HG03521 (cell line): ENCODE measurements around the gene MTFMT.
A peak's percentile ranks its signal among the peaks of the same experiment; 100 is the strongest.
"Not testable (repeated sequence)": the region's sequence is repeated elsewhere in the genome, so short reads cannot be mapped to it uniquely, and the experiment has no call there.

Source experiments
- ATAC-seq: cut with Tn5 transposase; IDR thresholded peaks from one replicate; pipeline ENCODE4 v1.9.1; 2021; ENCODE audit warnings: mild to moderate bottlenecking, moderate library complexity; ENCODE audit not compliant: unreplicated experiment

Gene MTFMT

GRCh38 chr15:65060641-65061397 is 31.4 kb upstream of the MTFMT start:
- no peak for ATAC-seq

DNA sequence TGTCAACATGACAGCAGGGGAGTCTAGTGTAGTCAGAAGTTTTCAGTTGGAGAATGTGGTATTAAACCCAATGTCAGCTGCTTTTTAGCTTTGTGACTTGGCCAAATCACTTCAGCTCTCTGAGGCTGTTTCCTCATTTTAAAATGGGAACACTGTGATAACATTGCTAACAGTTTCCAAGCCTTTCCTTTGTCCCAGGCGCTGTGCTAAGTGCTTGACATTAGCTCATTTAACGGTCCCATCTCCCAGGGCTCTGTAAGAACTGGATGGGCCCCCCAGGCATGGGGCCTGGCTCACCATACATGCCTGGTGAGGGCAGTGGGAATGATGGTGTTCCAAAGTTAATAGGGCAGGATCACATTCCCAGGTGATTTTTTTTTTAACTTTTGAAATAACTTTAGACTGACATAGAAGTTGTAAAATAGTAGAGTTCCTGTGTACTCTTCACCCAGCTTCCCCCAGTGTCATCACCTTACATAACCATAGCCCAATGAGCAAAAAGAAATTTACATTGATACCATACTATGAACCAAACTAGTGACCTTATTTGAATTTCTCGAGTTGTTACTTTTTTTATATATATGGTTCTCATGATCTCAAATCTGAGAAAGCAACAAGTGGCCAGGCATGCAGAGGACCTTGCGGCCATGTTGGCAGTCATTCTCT is 30.6 kb upstream of the MTFMT start:
- ATAC-seq, result no peak

DNA sequence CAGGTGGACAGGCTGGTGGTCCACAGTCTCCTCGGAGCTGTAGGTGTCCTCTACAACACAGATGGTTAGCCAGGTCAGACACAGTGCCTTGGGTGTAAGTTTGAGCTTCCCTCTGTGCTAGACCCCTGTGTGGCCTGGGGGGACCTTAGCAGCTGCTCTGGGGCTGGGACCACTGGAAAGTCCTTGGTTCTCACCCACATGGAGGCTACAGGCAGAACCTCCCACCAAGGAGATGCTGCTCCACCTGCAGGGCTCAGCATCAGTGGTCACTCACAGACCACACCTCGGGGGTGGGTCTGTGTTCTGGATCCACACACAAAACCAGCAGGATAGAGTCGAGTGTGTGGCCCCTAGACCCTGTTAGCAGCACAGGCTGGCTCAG is 29.9 kb upstream of the MTFMT start:
- ATAC-seq, result no peak

DNA sequence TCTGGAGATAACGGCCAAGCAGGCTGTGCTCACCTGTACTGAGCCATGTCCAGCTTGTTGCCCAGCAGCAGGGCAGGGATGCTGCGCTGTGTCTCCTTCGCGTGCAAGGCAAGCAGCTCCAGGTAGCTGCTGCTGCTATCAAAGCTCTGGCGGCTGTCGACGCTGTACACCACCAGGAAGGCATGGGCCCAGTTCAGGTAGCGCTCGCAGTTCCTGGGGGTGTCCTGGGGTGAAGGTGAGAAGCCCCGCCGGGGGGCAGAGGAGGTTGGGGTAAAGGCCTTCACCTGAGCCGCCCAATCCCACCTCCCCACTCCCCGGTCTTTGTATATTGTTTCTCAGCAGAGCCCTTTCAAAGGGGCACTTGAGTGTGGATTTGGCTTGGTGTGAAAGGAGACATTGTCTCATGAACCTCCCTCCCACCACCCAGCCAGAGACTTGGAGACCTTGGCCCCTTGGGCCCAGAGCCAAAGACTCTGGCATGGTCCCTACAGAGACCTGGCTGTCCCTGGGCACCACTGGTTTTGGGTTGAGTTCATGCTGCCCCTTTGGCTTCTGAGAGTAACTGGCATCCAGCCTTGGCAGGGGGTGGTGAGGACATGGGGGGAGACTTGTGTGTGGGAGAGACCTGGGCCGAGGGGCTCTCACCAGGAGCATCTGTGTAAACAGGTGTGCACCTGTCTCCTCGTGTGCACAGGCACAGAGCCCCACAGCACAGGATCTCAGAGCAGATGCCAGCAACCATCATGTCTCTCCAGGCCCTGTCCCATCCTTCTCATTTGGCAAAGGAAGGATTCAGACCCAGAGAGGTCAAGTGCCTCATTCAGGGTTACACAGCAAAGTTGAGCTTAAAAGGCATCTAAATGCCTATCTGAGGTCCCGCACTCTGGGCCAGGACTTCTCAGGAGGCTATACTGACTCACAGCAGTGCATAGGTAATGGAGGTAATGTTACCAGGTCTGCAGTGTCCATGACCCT is 29.2 kb upstream of the MTFMT start:
- ATAC-seq, result no peak

DNA sequence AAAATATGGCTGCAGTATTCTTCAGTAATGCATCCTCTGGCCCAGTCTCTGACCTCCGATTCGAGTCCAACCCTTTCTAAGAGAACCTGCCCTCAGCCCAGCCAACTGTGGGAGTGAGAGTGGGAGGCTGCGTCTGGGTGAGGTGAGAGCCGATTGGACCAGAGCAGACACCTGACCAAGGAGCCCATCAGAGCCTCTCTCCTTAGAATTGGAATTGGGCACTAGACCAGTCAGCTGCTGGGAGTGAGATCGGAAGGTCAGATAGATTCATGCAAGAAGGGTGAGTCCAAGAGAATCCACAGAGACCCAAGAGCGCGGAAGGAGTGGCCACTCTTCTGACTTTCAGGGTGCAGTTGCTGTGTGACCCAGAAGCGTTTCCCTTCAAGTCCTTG is 28.1 kb upstream of the MTFMT start:
- ATAC-seq, result no peak

DNA sequence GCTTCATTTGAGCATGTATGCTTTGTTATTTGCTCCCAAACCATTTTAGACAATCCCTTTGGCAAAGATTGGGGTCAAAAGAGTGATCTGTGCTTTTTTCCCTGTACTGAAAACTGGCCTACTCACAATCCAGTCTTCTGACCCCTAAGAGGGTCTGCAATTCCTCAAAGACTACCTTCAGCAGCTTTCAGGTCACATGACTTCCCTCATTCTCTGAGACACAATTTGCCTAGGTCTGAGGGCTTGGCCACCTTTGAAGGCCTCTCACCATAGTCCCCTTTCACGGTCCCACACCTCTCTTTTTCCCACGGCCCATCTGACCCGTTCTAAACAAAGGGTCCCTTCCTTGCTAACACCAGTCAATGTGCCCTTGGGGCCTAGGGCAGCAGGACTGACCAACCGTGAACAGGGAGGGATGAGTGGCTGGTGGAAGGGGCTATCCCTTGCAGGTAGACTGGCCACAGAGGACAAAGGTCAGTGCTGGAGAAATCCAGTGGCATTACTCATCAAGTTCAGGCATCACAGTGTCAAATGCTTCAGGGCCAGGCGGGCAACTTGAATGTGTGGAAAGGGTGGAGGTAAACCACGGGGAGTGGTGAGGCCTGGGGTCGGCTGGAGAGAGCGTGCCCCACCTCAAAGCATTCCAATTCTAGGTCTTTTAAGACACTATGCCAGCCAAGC is 27.6 kb upstream of the MTFMT start:
- ATAC-seq, result no peak

- ATAC-seq, result no peak
These were observed 26.7 kb upstream of the MTFMT start for GRCh38 chr15:65056106-65056505.

- ATAC-seq, result no peak
These were observed 25.9 kb upstream of the MTFMT start for GRCh38 chr15:65055201-65055870.

DNA sequence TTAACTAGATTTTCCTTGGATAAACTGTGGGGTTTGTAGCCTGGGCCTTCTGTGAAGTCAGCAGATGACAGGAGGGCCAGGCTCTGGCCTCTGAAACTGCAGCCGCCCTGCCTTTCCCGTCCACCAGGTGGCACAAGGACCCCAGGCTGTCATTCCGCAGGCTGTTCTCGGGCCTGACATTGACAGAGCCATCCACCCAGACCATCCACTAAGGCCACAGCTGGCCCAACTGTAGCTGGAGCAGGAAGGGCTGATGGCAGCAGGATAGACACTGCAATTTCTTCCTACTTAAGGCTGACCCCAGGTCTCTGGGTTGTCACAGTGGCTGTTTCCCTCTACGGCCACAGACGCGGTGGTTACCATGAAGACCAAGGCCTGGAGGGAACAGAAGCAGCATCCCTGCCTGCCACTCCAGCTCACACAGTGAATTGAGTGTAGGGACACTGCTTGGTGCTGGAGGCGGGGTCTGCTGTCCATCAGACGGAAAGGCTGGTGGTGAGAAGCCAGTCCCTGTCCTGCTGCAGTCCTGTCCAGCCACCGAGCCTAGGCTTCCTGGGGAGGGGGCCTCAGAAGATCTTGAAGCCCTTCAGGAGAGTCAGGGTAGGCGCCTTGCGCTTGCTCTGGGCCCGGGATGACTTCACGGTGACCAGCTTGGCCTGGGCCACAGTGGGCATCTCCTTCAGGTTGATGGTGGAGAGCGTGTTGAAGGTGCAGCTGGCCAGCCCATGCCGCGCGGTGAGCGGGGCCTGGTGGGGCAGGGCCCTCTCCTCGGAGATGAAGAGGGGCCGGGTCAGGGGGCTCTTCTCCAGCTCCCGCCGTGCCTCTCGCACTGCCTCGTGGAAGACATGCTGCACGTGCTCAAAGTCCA is 25.1 kb upstream of the MTFMT start:
- ATAC-seq, result no peak

- ATAC-seq, result no peak
These were observed 23.5 kb upstream of the MTFMT start for GRCh38 chr15:65052956-65053355.

DNA sequence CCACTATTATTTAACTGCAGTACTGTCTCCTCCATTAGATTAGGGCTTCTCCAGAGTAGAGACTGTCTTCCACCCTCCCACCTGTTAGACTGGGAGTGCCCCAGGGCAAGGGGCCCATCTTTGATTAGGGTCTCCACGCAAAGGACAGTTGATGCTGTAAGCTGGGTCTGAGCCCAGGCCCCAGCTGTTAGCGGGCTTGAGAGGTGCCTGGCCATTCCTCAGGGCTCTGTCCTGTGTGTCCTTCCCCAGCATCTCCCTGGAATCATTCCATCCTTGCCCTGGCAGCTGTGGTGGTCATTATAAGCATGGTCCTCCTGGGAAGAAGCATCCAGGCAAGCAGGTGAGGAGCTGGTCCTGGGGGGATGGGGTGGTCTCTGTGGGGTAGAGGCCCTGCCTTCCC is 21.8 kb upstream of the MTFMT start:
- ATAC-seq, result no peak

DNA sequence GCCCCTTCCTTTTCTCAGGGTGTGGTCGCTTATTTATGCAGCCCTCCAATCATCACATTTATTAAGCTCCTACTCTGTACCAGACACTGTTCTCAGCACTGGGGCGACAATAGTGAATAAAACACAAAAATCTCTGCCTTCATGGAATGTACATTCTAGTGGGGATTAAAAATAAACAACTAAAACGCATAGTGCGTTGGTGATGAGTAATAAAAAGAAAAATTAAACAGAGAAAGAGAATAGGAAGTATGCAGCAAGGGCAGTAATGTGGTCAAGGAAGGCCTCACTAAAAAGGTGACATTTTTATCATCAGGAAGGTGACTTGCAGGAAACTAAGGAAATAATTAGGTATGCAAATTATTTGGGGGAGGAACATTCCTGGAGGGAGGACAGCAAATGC is 20.8 kb upstream of the MTFMT start:
- ATAC-seq, result no peak

- peak; percentile 89 for ATAC-seq
These were observed 20.0 kb upstream of the MTFMT start for GRCh38 chr15:65049418-65049840.

GRCh38 chr15:65048241-65048640 is 18.8 kb upstream of the MTFMT start:
- no peak for ATAC-seq

DNA sequence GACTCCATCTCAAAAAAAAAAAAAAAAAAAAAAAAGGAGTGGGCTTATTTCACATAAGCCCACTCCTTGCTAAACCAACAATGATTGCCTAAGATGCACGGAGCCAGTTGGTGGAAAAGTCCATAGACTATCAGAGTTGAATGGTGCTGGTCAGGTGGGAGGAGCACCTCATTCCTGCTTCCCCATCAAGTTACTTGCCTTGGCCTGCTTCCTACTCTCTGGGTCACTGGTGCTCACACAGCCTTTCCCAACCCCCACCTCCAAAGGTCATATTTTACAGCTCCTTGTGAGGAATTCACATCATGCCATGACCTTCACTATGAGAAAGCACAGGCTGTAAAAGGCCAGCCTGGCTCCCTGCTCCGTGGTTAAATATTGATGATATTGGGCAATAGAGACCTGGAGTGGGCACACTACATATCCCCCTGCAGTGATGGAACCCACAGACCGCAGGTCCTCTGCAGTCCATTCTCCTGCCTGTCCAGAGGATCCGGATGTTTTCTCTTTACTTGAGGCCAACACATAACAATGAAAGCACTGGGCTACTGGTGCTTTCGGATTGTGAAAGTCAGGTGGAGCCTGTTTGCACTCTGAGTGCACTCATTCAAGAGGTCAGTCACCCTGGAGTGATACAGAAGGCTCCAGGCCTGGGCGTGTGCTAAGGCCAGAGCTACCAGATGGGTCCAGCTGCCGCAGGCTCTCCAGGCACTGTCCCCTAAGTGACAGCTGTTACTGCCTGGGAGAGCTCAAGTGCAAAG is 15.5 kb upstream of the MTFMT start, which contains the start of gene SLC51B:
SLC51B (plus strand) TSS at position 664 of the 758 bp plus-strand sequence. CDS start 4,618 bp downstream, outside the sequence.
- no peak for ATAC-seq

GRCh38 chr15:65044218-65044617 is 14.8 kb upstream of the MTFMT start:
- not testable (repeated sequence) for ATAC-seq

DNA sequence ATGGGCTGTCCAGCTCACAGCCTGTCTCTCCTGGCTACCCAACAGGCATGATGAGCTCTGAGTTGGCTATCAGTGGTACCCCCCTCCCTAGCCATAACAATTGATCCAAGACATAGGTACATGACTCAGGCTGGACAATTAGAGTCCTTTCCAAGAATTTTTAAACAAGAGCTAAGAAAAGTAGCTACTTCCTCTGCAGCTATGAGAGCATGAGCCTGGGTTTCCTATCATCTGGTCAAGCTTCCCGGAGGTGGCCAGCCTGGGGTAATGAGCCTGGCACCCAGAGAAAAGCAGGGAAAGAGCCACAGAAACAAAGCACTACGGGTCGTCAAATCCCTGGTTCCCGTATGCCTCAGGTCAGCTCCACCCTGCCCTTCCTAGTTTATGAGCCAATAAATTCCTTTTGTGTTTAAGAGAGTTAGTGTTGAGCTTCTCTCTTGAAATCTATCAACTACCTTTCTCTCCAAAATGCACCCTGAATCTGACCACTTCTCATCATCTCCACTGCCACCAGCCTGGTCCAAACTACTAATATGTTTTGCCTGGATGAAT is 13.4 kb upstream of the MTFMT start:
- ATAC-seq, result no peak

GRCh38 chr15:65041787-65042186 is 12.3 kb upstream of the MTFMT start:
- ATAC-seq, result no peak
